Esophagus muscularis mucosa (tissue), 3 donors: ENCODE data around the gene KRT36.

ENCODE experiments used
- POLR2A ChIP-seq: fragments of 450-650 bp; IDR thresholded peaks from one replicate; pipeline ENCODE4 v1.6.1; 2017; ENCODE audit warnings: antibody characterized with exemption, moderate library complexity, mild to moderate bottlenecking, low read depth
- POLR2AphosphoS5 ChIP-seq, 2 donors: sonication (generic); formaldehyde crosslinking; IDR thresholded peaks; one replicate each; pipeline ENCODE4 v1.6.1; 2017; ENCODE audit warnings: antibody characterized with exemption in 2 of 2
- TF ChIP-seq, protein P1 (sequence below), 3 experiments: fragments of 200-600 bp in 2 of 3; fragments of 450-650 bp in 1 of 3; sonication (generic) in 2 of 3; IDR thresholded peaks; one replicate each; pipeline ENCODE4 v1.5.1; 2017 to 2019; ENCODE audit warnings: antibody characterized with exemption in 3 of 3, mild to moderate bottlenecking in 2 of 3, moderate library complexity in 1 of 3

DNA sequence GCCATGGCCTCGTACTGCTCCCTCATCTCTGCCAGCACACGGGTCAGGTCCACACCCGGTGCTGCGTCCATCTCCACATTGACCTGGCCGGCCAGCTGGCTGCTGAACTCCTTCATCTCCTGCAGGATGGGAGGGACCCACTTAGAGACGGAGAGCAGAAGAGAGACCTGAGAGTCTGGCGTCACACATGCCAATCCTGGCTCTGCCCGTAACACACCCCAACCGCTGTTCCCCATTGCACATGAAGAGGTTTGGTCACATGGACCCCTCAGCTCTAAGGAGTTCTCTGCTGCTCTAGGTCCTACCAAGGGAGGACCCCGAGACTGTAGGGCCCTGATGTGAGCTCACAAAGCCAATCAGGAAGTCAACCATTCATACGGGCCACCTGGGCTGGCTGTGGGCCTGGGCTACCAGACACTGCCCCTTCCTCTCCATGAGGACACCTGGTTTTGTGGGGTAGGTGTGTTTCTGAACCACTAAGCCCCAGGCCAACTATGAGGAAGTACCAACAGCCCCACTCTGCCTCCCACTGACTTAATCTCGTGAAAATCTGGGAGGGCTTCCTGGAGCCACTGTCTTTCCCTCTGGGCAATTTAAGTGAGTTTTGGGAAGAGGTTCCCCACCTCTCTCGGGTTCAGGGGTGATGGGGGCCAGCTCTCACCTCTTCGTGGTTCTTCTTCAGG, 26.6 kb upstream of the KRT36 start:
- TF ChIP-seq, protein P1, sequence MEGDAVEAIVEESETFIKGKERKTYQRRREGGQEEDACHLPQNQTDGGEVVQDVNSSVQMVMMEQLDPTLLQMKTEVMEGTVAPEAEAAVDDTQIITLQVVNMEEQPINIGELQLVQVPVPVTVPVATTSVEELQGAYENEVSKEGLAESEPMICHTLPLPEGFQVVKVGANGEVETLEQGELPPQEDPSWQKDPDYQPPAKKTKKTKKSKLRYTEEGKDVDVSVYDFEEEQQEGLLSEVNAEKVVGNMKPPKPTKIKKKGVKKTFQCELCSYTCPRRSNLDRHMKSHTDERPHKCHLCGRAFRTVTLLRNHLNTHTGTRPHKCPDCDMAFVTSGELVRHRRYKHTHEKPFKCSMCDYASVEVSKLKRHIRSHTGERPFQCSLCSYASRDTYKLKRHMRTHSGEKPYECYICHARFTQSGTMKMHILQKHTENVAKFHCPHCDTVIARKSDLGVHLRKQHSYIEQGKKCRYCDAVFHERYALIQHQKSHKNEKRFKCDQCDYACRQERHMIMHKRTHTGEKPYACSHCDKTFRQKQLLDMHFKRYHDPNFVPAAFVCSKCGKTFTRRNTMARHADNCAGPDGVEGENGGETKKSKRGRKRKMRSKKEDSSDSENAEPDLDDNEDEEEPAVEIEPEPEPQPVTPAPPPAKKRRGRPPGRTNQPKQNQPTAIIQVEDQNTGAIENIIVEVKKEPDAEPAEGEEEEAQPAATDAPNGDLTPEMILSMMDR (IDR thresholded peaks at IDR 0.05), result no peak
- TF ChIP-seq POLR2A (no peak), POLR2AphosphoS5 (IDR thresholded peaks at IDR 0.05) (no peak)
